Breast epithelium (tissue), 3 donors: ENCODE measurements around the gene TYW3.

Experiments
- CTCF ChIP-seq, 3 donors: fragments of 450-650 bp; IDR thresholded peaks; one replicate each; pipeline ENCODE4 v1.5.1; 2016 to 2017; ENCODE audit warnings: antibody characterized with exemption in 3 of 3, mild to moderate bottlenecking in 3 of 3, moderate library complexity in 3 of 3
- POLR2A ChIP-seq: fragments of 450-650 bp; IDR thresholded peaks from one replicate; pipeline ENCODE4 v1.6.1; 2016; ENCODE audit warnings: antibody characterized with exemption, mild to moderate bottlenecking, moderate library complexity
- POLR2AphosphoS5 ChIP-seq, 3 donors: sonication (generic); formaldehyde crosslinking; IDR thresholded peaks; one replicate each; pipeline ENCODE4 v1.6.1; 2017; ENCODE audit warnings: antibody characterized with exemption in 3 of 3

- TF ChIP-seq CTCF (IDR thresholded peaks at IDR 0.05) (no peak), POLR2AphosphoS5 (IDR thresholded peaks at IDR 0.05) (no peak), POLR2A (no peak)
Measured at GRCh38 chr1:74728736-74729135, 4.2 kb upstream of the TYW3 start.
